GM23338 (cell line): ENCODE data around the gene PSMG4. TPM values are rescaled to one million over a fixed set of nuclear protein-coding genes. Genes with fewer than 3 reads are reported as not detected.

ENCODE experiments used
- ATAC-seq: fragments of 200-7000 bp; cut with Tn5 transposase; 3 replicates; pipeline ENCODE4 v1.9.1; 2020
- DNase-seq: peaks from one replicate; pipeline ENCODE4 v3.0.0-alpha.2; 2015; ENCODE audit warnings: low spot score
- H2AFZ ChIP-seq: fragments of 200-600 bp; sonication (generic); 2 replicates; pipeline ENCODE4 v1.8.0; 2016; ENCODE audit warnings: antibody characterized with exemption, mild to moderate bottlenecking, moderate library complexity
- H3F3A ChIP-seq: fragments of 200-600 bp; sonication (generic); replicated peaks from 2 replicates; pipeline ENCODE4 v1.8.0; 2017; ENCODE audit warnings: antibody characterized with exemption, mixed run types, low read depth
- H3K27ac ChIP-seq: fragments of 200-600 bp; sonication (generic); 2 replicates; pipeline ENCODE4 v1.6.1; 2016; ENCODE audit warnings: low read depth
- H3K27me3 ChIP-seq: fragments of 200-600 bp; sonication (generic); 2 replicates; pipeline ENCODE4 v1.8.0; 2016; ENCODE audit warnings: mild to moderate bottlenecking, mixed run types, moderate library complexity; ENCODE audit not compliant: insufficient read depth
- H3K36me3 ChIP-seq: fragments of 200-600 bp; sonication (generic); 2 replicates; pipeline ENCODE4 v1.8.0; 2016; ENCODE audit warnings: mild to moderate bottlenecking; ENCODE audit not compliant: insufficient read depth
- H3K4me1 ChIP-seq: fragments of 200-600 bp; sonication (generic); 2 replicates; pipeline ENCODE4 v1.8.0; 2016; ENCODE audit warnings: mild to moderate bottlenecking, moderate library complexity; ENCODE audit not compliant: insufficient read depth
- H3K4me2 ChIP-seq: fragments of 200-600 bp; sonication (generic); 2 replicates; pipeline ENCODE4 v1.7.1; 2017; ENCODE audit warnings: mixed run types
- H3K4me3 ChIP-seq: fragments of 200-600 bp; sonication (generic); 2 replicates; pipeline ENCODE4 v1.6.1; 2016; ENCODE audit warnings: mixed run types
- H3K79me2 ChIP-seq: fragments of 200-600 bp; sonication (generic); replicated peaks from 2 replicates; pipeline ENCODE4 v1.8.0; 2017; ENCODE audit warnings: mild to moderate bottlenecking; ENCODE audit not compliant: insufficient read depth
- H3K9me2 ChIP-seq: fragments of 200-600 bp; sonication (generic); 2 replicates; pipeline ENCODE4 v1.8.0; 2017; ENCODE audit not compliant: insufficient read depth
- H4K20me1 ChIP-seq: fragments of 200-600 bp; sonication (generic); replicated peaks from 2 replicates; pipeline ENCODE4 v1.8.0; 2017; ENCODE audit warnings: mild to moderate bottlenecking; ENCODE audit not compliant: insufficient read depth
- H3K27ac Mint-ChIP-seq: 2 replicates; pipeline ENCODE4 v1.8.0; 2020; ENCODE audit warnings: inconsistent platforms, mild to moderate bottlenecking, moderate library complexity, mixed read lengths
- H3K27me3 Mint-ChIP-seq: 3 replicates; pipeline ENCODE4 v1.8.0; 2022; ENCODE audit warnings: low read depth, mild to moderate bottlenecking, moderate library complexity, mixed read lengths, inconsistent platforms; ENCODE audit not compliant: insufficient read depth, poor library complexity
- H3K36me3 Mint-ChIP-seq: 3 replicates; pipeline ENCODE4 v1.8.0; 2021; ENCODE audit warnings: low read depth, mild to moderate bottlenecking, inconsistent platforms, moderate library complexity, mixed read lengths
- H3K4me1 Mint-ChIP-seq: 3 replicates; pipeline ENCODE4 v1.8.0; 2020; ENCODE audit warnings: mild to moderate bottlenecking, inconsistent platforms, mixed read lengths
- H3K4me3 Mint-ChIP-seq: 3 replicates; pipeline ENCODE4 v1.8.0; 2021; ENCODE audit warnings: moderate library complexity, mild to moderate bottlenecking, inconsistent platforms, mixed read lengths
- H3K9me3 Mint-ChIP-seq: 3 replicates; pipeline ENCODE4 v1.8.0; 2020; ENCODE audit warnings: moderate library complexity, mild to moderate bottlenecking, inconsistent platforms, mixed read lengths
- CREB1 ChIP-seq: fragments of 250-450 bp; sonication (Bioruptor Pico); IDR thresholded peaks from 2 replicates; pipeline ENCODE4 v1.5.0; 2020; ENCODE audit warnings: low read depth, mild to moderate bottlenecking, moderate library complexity
- CTCF ChIP-seq, 2 experiments: fragments of 200-600 bp in 1 of 2; sonication (generic) in 1 of 2; conservative IDR thresholded peaks; 2 replicates each; pipeline versions ENCODE4 v1.5.1 to v1.6.1; 2016 to 2017; ENCODE audit warnings: antibody characterized with exemption in 2 of 2, low read depth in 2 of 2, mild to moderate bottlenecking in 2 of 2, moderate library complexity in 1 of 2
- ETS1 ChIP-seq: IDR thresholded peaks from 2 replicates; pipeline ENCODE4 v1.6.1; 2016; ENCODE audit warnings: antibody characterized with exemption
- EZH2 ChIP-seq: fragments of 200-600 bp; sonication (generic); IDR thresholded peaks from one replicate; pipeline ENCODE4 v1.8.0; 2017; ENCODE audit warnings: antibody characterized with exemption, mild to moderate bottlenecking, low read depth; ENCODE audit not compliant: unreplicated experiment
- EZH2phosphoT487 ChIP-seq: fragments of 200-600 bp; sonication (generic); IDR thresholded peaks from one replicate; pipeline ENCODE4 v1.8.1; 2018; ENCODE audit warnings: antibody characterized with exemption; ENCODE audit not compliant: unreplicated experiment
- JUNB ChIP-seq: IDR thresholded peaks from one replicate; pipeline ENCODE4 v1.6.1; 2016; ENCODE audit warnings: antibody characterized with exemption; ENCODE audit not compliant: unreplicated experiment
- NANOG ChIP-seq: IDR thresholded peaks from 2 replicates; pipeline ENCODE4 v1.6.1; 2016; ENCODE audit warnings: antibody characterized with exemption, borderline replicate concordance
- POLR2AphosphoS5 ChIP-seq: IDR thresholded peaks from 2 replicates; pipeline ENCODE4 v1.6.1; 2016; ENCODE audit warnings: antibody characterized with exemption, low read depth
- REST ChIP-seq: IDR thresholded peaks from one replicate; pipeline ENCODE4 v1.6.1; 2018; ENCODE audit warnings: antibody characterized with exemption; ENCODE audit not compliant: unreplicated experiment
- STAT1 ChIP-seq: IDR thresholded peaks from one replicate; pipeline ENCODE4 v1.6.1; 2016; ENCODE audit warnings: antibody characterized with exemption; ENCODE audit not compliant: unreplicated experiment
- ZNF114 ChIP-seq: fragments of 250-450 bp; sonication (Bioruptor Pico); IDR thresholded peaks from 2 replicates; pipeline ENCODE4 v1.5.0; 2020; ENCODE audit warnings: mild to moderate bottlenecking, moderate library complexity
- ZNF331 ChIP-seq: fragments of 250-450 bp; sonication (Bioruptor Pico); IDR thresholded peaks from 2 replicates; pipeline ENCODE4 v1.5.0; 2020; ENCODE audit warnings: low read depth, mild to moderate bottlenecking, moderate library complexity
- ZNF462 ChIP-seq: fragments of 250-450 bp; sonication (Bioruptor Pico); IDR thresholded peaks from 2 replicates; pipeline ENCODE4 v1.5.0; 2020; ENCODE audit warnings: mild to moderate bottlenecking, moderate library complexity
- polyA plus RNA-seq: library from polyadenylated mRNA; unstranded; fragments of >200 nt; fragmentation: Nextera tagmentation; extraction: Ambion mirVana; gene quantifications from 2 replicates; pipeline ENCODE4 v1.2.1, GENCODE V29; 2016
- total RNA-seq: library from RNA; depleted of rRNA; stranded (reverse); fragments of >200 nt; shearing (Covaris generic); gene quantifications from 2 replicates; pipeline ENCODE4 v1.2.3, GENCODE V29; 2014

Gene PSMG4
- total and polyA plus RNA-seq, 2 experiments from 2014 or later, result 37.2 to 168 TPM

- Mint-ChIP-seq H3K4me3 (peak overlapping the region; percentile 35; the same call in 1 of the 3 replicates), H3K36me3 (no peaks in the 10 kb centered on the region), H3K27ac (peak overlapping the region; percentile 69), H3K27me3 (peaks cover 13% of the 10 kb centered on the region), H3K9me3 (no peaks in the 10 kb centered on the region), H3K4me1 (peaks cover 25% of the 10 kb centered on the region)
- H3K9me2 ChIP-seq, result no peaks in the 10 kb centered on the region; the same call in 1 of the 2 replicates
- no peaks in the 10 kb centered on the region for H3K27me3 ChIP-seq
- H4K20me1 ChIP-seq, result no peaks in the 10 kb centered on the region
- peak overlapping the region; percentile 36 for H3K4me2 ChIP-seq
- no peak for TF ChIP-seq ETS1
- TF ChIP-seq POLR2AphosphoS5, result peak; percentile 28; the same call in 1 of the 2 replicates
- TF ChIP-seq STAT1, result no peak
- TF ChIP-seq NANOG, result no peak
- TF ChIP-seq JUNB, result no peak
- no peak for TF ChIP-seq EZH2phosphoT487
- no peak for TF ChIP-seq ZNF462 (CRISPR knock-in tag)
- TF ChIP-seq EZH2, result no peak
- TF ChIP-seq CTCF (conservative IDR thresholded peaks at IDR 0.05; ENCODE audit: low read depth in 2 of 2), result peak in 1 of 2 experiments; percentile 51; a peak in 2 of 4 replicates
- peak; percentile 52; the same call in 1 of the 2 replicates for TF ChIP-seq CREB1 (CRISPR knock-in tag)
- no peak for TF ChIP-seq REST
- no peak for TF ChIP-seq ZNF331 (CRISPR knock-in tag)
- TF ChIP-seq ZNF114 (CRISPR knock-in tag), result no peak
- H3K36me3 ChIP-seq, result no peaks in the 10 kb centered on the region
- ATAC-seq (peak; percentile 97), DNase-seq (peak; percentile 94)
- no peak overlapping the region for H3K4me3 ChIP-seq
- peaks cover 12% of the 10 kb centered on the region for H3K4me1 ChIP-seq
- H3F3A ChIP-seq, result peaks cover 7% of the 10 kb centered on the region
- no peaks in the 10 kb centered on the region for H3K79me2 ChIP-seq
- peak overlapping the region; percentile 73; the same call in 1 of the 2 replicates for H2AFZ ChIP-seq
- no peak overlapping the region for H3K27ac ChIP-seq
Observed at GRCh38 chr6:3209114-3210023, 49.4 kb upstream of the PSMG4 start.
